K562 (cell line): ENCODE measurements around the gene HSD11B2. TPM values are rescaled to one million over a fixed set of nuclear protein-coding genes. Genes with fewer than 3 reads are reported as not detected.

ENCODE experiments used
- ATAC-seq: fragments of 200-7000 bp; cut with Tn5 transposase; 3 replicates; pipeline ENCODE4 v1.9.1; 2020; ENCODE audit warnings: moderate library complexity
- BruUV-seq: library from RNA; stranded (reverse); fragments of 400-500 nt; replicated peaks from 2 replicates; lab custom pipeline; 2021; lab: Mats Ljungman, UMichigan
- CTCF ChIA-PET: fragments of 300-600 bp; formaldehyde crosslinking; extraction: SDS; loops from one replicate; lab custom pipeline; 2021; ENCODE audit warnings: low intra/inter-chr PET ratio; lab: Yijun Ruan, JAX
- POLR2A ChIA-PET: fragments of 300-600, 350-650 bp; sonication (Branson Sonifier 250); formaldehyde crosslinking; extraction: SDS; loops from one replicate; lab custom pipeline; 2021; ENCODE audit warnings: antibody characterized with exemption, inconsistent platforms; lab: Yijun Ruan, JAX
- DNase-seq, 4 experiments: peaks; one replicate each; pipeline versions ENCODE4 v3.0.0 to v3.0.0-alpha.2; 2011 to 2018; ENCODE audit warnings: low spot score in 3 of 4, mixed read lengths in 3 of 4; ENCODE audit errors: extremely low read depth in 1 of 4
- FAIRE-seq: peaks from 2 replicates; lab custom pipeline; 2011; peaks lifted over from hg19 to GRCh38; lab: Jason Lieb, UNC
- H2AFZ ChIP-seq: 2 replicates; pipeline ENCODE4 v1.6.0; 2011; ENCODE audit warnings: low read depth, low read length, control low read depth, inconsistent platforms
- H3K27ac ChIP-seq: fragments of 200-600 bp; 3 replicates; pipeline ENCODE4 v1.8.0; 2011; ENCODE audit warnings: low read depth, mild to moderate bottlenecking, control low read depth, inconsistent platforms, low read length, moderate library complexity, mixed read lengths; ENCODE audit errors: extremely low read depth
- H3K27me3 ChIP-seq, 2 experiments: fragments of 300-600 bp in 1 of 2; 2 replicates in 1 of 2; 3 replicates in 1 of 2; pipeline versions ENCODE4 v1.6.0 to v1.8.0; 2011; ENCODE audit warnings: inconsistent platforms in 2 of 2, low read length in 2 of 2, mild to moderate bottlenecking in 1 of 2, mixed read lengths in 1 of 2, moderate library complexity in 1 of 2; ENCODE audit not compliant: control insufficient read depth in 2 of 2, insufficient read depth in 2 of 2
- H3K36me3 ChIP-seq: fragments of 300-600 bp; 3 replicates; pipeline ENCODE4 v1.8.0; 2011; ENCODE audit warnings: mild to moderate bottlenecking, low read length, inconsistent platforms; ENCODE audit not compliant: control insufficient read depth, insufficient read depth
- H3K4me1 ChIP-seq, 2 experiments: fragments of 200-600 bp in 1 of 2; replicated peaks in 1 of 2; 2 replicates in 1 of 2; 3 replicates in 1 of 2; pipeline versions ENCODE4 v1.5.1 to v1.8.0; 2011; ENCODE audit warnings: inconsistent platforms in 2 of 2, low read length in 2 of 2, mild to moderate bottlenecking in 1 of 2, mixed read lengths in 1 of 2, moderate library complexity in 1 of 2; ENCODE audit not compliant: control insufficient read depth in 2 of 2, insufficient read depth in 2 of 2
- H3K4me2 ChIP-seq: 2 replicates; pipeline ENCODE4 v1.6.1; 2011; ENCODE audit warnings: low read length, control low read depth, inconsistent platforms, mixed read lengths; ENCODE audit not compliant: insufficient read depth
- H3K4me3 ChIP-seq: fragments of 200-600 bp; sonication (generic), shearing (Covaris generic); 2 replicates; pipeline ENCODE4 v1.5.1; 2016; ENCODE audit warnings: control low read depth, inconsistent platforms
- H3K79me2 ChIP-seq: fragments of 200-600 bp; 3 replicates; pipeline ENCODE4 v1.8.0; 2011; ENCODE audit warnings: low read length, inconsistent platforms; ENCODE audit not compliant: control insufficient read depth, insufficient read depth
- H3K9ac ChIP-seq, 2 experiments: 2 replicates each; pipeline versions ENCODE4 v1.6.0 to v1.6.1; 2011; ENCODE audit warnings: low read depth in 2 of 2, low read length in 2 of 2, control low read depth in 1 of 2, inconsistent platforms in 1 of 2, mild to moderate bottlenecking in 1 of 2, mixed read lengths in 1 of 2; ENCODE audit not compliant: insufficient read depth in 1 of 2
- H3K9me1 ChIP-seq: one replicate; pipeline ENCODE4 v1.6.0; 2011; ENCODE audit warnings: inconsistent platforms, mild to moderate bottlenecking, low read length, moderate library complexity; ENCODE audit not compliant: control insufficient read depth, insufficient read depth
- H3K9me3 ChIP-seq: replicated peaks from 2 replicates; pipeline ENCODE4 v1.5.1; 2011; ENCODE audit warnings: low read depth, low read length, inconsistent platforms; ENCODE audit not compliant: control insufficient read depth, insufficient read depth
- H4K20me1 ChIP-seq: replicated peaks from 2 replicates; pipeline ENCODE4 v1.6.1; 2011; ENCODE audit warnings: low read length, inconsistent platforms, mixed read lengths; ENCODE audit not compliant: control insufficient read depth, insufficient read depth
- CHD2 ChIP-seq: IDR thresholded peaks from 2 replicates; pipeline ENCODE4 v1.6.1; 2011; ENCODE audit warnings: low read depth, low read length
- EGR1 ChIP-seq: fragments of 450-650 bp; conservative IDR thresholded peaks from 2 replicates; pipeline ENCODE4 v1.6.1; 2017; ENCODE audit warnings: mild to moderate bottlenecking
- EP300 ChIP-seq: IDR thresholded peaks from 2 replicates; pipeline ENCODE4 v1.6.1; 2012; ENCODE audit warnings: low read length, improper control_type of control experiment
- ETV5 ChIP-seq: sonication (generic); formaldehyde crosslinking; IDR thresholded peaks from 2 replicates; pipeline ENCODE4 v1.4.0; 2020; ENCODE audit warnings: low read depth, mild to moderate bottlenecking, missing genetic modification reagents
- GABPB1 ChIP-seq: sonication (generic); formaldehyde crosslinking; IDR thresholded peaks from 2 replicates; pipeline ENCODE4 v1.8.0; 2022; ENCODE audit warnings: mild to moderate bottlenecking, missing genetic modification reagents
- HNRNPH1 ChIP-seq: fragments of 200-400 bp; formaldehyde crosslinking; optimal IDR thresholded peaks from 2 replicates; pipeline ENCODE3; 2017; ENCODE audit warnings: low read depth, mild to moderate bottlenecking, low read length, moderate library complexity
- KHSRP ChIP-seq: fragments of 450-650 bp; IDR thresholded peaks from 2 replicates; pipeline ENCODE4 v1.6.1; 2017
- PHB ChIP-seq: fragments of 250-450 bp; sonication (Bioruptor Pico); IDR thresholded peaks from 2 replicates; pipeline ENCODE4 v1.5.0; 2021
- SMC3 ChIP-seq: conservative IDR thresholded peaks from 2 replicates; pipeline ENCODE4 v1.6.1; 2011; ENCODE audit warnings: low read depth, low read length, improper control_type of control experiment; ENCODE audit not compliant: insufficient read depth
- TAF9B ChIP-seq: fragments of 450-650 bp; IDR thresholded peaks from 2 replicates; pipeline ENCODE4 v1.6.1; 2018; ENCODE audit warnings: mild to moderate bottlenecking; ENCODE audit not compliant: partially characterized antibody
- TBP ChIP-seq: optimal IDR thresholded peaks from 2 replicates; pipeline ENCODE3; 2011; ENCODE audit warnings: low read depth, low read length, improper control_type of control experiment
- TFAM ChIP-seq: fragments of 250-450 bp; sonication (Bioruptor Pico); conservative IDR thresholded peaks from 2 replicates; pipeline ENCODE4 v1.5.0; 2021; ENCODE audit warnings: mild to moderate bottlenecking, moderate library complexity
- YY1 ChIP-seq, 3 experiments: IDR thresholded peaks; 2 replicates each; pipeline ENCODE4 v1.6.1; 2011; ENCODE audit warnings: low read length in 2 of 3, mild to moderate bottlenecking in 2 of 3, moderate library complexity in 2 of 3, borderline replicate concordance in 1 of 3, control low read depth in 1 of 3, low read depth in 1 of 3; ENCODE audit not compliant: insufficient read depth in 3 of 3, insufficient replicate concordance in 2 of 3, control insufficient read depth in 1 of 3, insufficient read length in 1 of 3; ENCODE audit errors: extremely low read depth in 1 of 3
- ZNF253 ChIP-seq: fragments of 250-450 bp; sonication (Bioruptor Pico); conservative IDR thresholded peaks from 2 replicates; pipeline ENCODE4 v1.6.1; 2021; ENCODE audit warnings: mild to moderate bottlenecking
- WGBS: fragments of 100-300 bp; shearing (Covaris generic); methylation state at CpG from one replicate; pipeline ENCODE4 v1.1.6; 2016; ENCODE audit warnings: low coverage, mixed read lengths; ENCODE audit not compliant: insufficient coverage; ENCODE audit errors: missing lambda C conversion rate; 5-methylcytosine and 5-hydroxymethylcytosine counted together
- in situ Hi-C: fragments of 300-500 bp; cut with MboI; formaldehyde crosslinking; loops from 4 replicates; pipeline ENCODE4 v1.15.0; 2018; ENCODE audit warnings: inconsistent platforms, mixed read lengths
- intact Hi-C: fragments of 100-400 bp; cut with micrococcal nuclease; formaldehyde crosslinking; loops from 2 replicates; pipeline ENCODE4 v1.14.2; 2022
- polyA plus RNA-seq, 8 experiments: library from polyadenylated mRNA; depleted of rRNA in 4 of 8; stranded (reverse) in 5 of 8; unstranded in 3 of 8; fragments of >200 nt; fragmentation: Nextera tagmentation in 2 of 8; fragmentation: Illumina TruSeq in 1 of 8; extraction: Ambion mirVana in 2 of 8; extraction: Trizol in 1 of 8; gene quantifications; 2 replicates each; pipeline versions ENCODE4 v1.2.1 to v1.2.3, GENCODE V29; 2011 to 2014; ENCODE audit warnings: inconsistent platforms in 1 of 8, missing spikeins in 1 of 8
- total RNA-seq, 7 experiments: library from RNA; depleted of rRNA in 6 of 7; stranded (reverse); fragments of >200 nt in 6 of 7; fragmentation: Illumina TruSeq in 2 of 7; extraction: Trizol in 2 of 7; gene quantifications; 2 replicates each; pipeline versions ENCODE4 v1.2.1 to v1.2.3, GENCODE V29; 2011 to 2021; ENCODE audit warnings: low replicate concordance in 1 of 7
- TF ChIP-seq, protein P1 (sequence below): sonication (generic); formaldehyde crosslinking; IDR thresholded peaks from 2 replicates; pipeline ENCODE4 v1.9.0; 2022; ENCODE audit warnings: mild to moderate bottlenecking, missing genetic modification reagents
- TF ChIP-seq, protein P2 (sequence below), 3 experiments: IDR thresholded peaks in 2 of 3; conservative IDR thresholded peaks in 1 of 3; 2 replicates each; pipeline ENCODE4 v1.5.1; 2011 to 2012; ENCODE audit warnings: low read length in 3 of 3, mild to moderate bottlenecking in 3 of 3, control low read depth in 2 of 3, improper control_type of control experiment in 1 of 3, inconsistent platforms in 1 of 3, low read depth in 1 of 3, mixed read lengths in 1 of 3, moderate library complexity in 1 of 3; ENCODE audit not compliant: insufficient read depth in 2 of 3
- TF ChIP-seq, protein P3 (sequence below), 2 experiments: IDR thresholded peaks; 2 replicates each; pipeline ENCODE4 v1.6.1; 2012; ENCODE audit warnings: improper control_type of control experiment in 2 of 2, low read depth in 2 of 2, low read length in 2 of 2, borderline replicate concordance in 1 of 2

Gene HSD11B2
- total and polyA plus RNA-seq, 9 of the 15 experiments (the other 6 are each of a cell fraction or from before 2014, with no cell fraction given) = 0.08 to 2.0 (median 0.79) TPM

DNA sequence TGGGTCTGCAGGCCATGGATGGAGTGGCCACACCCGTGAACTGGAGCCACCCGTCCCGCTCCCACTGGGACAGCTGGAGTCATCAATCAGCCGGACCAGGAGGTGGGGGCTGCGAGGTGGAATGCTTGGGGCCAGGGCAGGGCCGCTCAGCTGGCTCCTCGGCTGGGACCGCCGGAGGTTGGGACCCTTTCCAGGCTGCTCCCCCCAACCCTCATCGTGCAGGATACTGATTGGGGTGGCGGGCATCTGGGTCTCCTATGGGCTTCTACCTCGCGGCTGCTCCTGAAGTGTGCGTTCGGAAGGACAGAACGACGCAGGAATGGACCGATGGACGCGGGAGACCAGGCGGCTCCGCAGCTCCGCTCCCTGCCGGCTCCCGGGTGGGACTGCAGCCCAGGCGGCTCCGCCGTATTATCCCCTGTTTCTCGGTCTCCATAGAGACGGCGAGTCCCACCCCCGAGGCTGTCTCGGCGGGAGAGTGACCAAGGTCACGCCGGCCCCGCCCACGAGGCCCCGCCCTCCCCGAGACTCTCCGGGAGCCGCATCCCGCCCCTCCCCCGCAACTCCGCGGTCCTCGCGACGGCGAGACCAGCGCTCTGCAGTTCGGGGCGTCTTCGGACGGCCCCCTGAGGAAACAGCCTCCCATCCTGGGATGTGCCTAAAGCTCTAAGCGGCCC lies 37.7 kb upstream of the HSD11B2 start, which contains the start of gene TPPP3:
TSS of gene TPPP3 (minus strand) at position 388 of the 677 bp plus-strand sequence. CDS start 2,387 bp downstream, outside the sequence.
- peak within 1 kb of the TSS; percentile 72 for H3K4me2 ChIP-seq
- peak; percentile 94 to 97 (median 96) for DNase-seq
- BruUV-seq = no TSS peak
- TF ChIP-seq KHSRP (no peak), GABPB1 (0 out of 2 replicates have a peak, but pooled peaks have one; percentile 41), EP300 (no peak), ETV5 (CRISPR knock-in tag) (no peak), CHD2 (peak; percentile 68), HNRNPH1 (no peak), PHB (CRISPR knock-in tag) (no peak), TFAM (CRISPR knock-in tag) (no peak), ZNF253 (CRISPR knock-in tag) (no peak), TBP (peak; percentile 9), YY1 (IDR thresholded peaks at IDR 0.05; ENCODE audit: borderline replicate concordance in 1 of 3, control insufficient read depth in 1 of 3, extremely low read depth in 1 of 3, insufficient read depth in 3 of 3, insufficient read length in 1 of 3, insufficient replicate concordance in 2 of 3, low read depth in 1 of 3, low read length in 2 of 3) (peak in 1 of 3 experiments; percentile 11), EGR1 (peak; percentile 71), TAF9B (no peak), SMC3 (peak; percentile 61; the same call in 1 of the 2 replicates)
- TF ChIP-seq, protein P1, sequence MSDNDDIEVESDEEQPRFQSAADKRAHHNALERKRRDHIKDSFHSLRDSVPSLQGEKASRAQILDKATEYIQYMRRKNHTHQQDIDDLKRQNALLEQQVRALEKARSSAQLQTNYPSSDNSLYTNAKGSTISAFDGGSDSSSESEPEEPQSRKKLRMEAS = peak; percentile 24; the same call in 1 of the 2 replicates
- TF ChIP-seq, protein P2, sequence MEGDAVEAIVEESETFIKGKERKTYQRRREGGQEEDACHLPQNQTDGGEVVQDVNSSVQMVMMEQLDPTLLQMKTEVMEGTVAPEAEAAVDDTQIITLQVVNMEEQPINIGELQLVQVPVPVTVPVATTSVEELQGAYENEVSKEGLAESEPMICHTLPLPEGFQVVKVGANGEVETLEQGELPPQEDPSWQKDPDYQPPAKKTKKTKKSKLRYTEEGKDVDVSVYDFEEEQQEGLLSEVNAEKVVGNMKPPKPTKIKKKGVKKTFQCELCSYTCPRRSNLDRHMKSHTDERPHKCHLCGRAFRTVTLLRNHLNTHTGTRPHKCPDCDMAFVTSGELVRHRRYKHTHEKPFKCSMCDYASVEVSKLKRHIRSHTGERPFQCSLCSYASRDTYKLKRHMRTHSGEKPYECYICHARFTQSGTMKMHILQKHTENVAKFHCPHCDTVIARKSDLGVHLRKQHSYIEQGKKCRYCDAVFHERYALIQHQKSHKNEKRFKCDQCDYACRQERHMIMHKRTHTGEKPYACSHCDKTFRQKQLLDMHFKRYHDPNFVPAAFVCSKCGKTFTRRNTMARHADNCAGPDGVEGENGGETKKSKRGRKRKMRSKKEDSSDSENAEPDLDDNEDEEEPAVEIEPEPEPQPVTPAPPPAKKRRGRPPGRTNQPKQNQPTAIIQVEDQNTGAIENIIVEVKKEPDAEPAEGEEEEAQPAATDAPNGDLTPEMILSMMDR (IDR thresholded peaks at IDR 0.05 in 2 of 3, conservative IDR thresholded peaks at IDR 0.05 in 1 of 3; ENCODE audit: insufficient read depth in 2 of 3, low read depth in 1 of 3, low read length in 3 of 3) = peak; percentile 57 to 84 (median 74)
- TF ChIP-seq, protein P3, sequence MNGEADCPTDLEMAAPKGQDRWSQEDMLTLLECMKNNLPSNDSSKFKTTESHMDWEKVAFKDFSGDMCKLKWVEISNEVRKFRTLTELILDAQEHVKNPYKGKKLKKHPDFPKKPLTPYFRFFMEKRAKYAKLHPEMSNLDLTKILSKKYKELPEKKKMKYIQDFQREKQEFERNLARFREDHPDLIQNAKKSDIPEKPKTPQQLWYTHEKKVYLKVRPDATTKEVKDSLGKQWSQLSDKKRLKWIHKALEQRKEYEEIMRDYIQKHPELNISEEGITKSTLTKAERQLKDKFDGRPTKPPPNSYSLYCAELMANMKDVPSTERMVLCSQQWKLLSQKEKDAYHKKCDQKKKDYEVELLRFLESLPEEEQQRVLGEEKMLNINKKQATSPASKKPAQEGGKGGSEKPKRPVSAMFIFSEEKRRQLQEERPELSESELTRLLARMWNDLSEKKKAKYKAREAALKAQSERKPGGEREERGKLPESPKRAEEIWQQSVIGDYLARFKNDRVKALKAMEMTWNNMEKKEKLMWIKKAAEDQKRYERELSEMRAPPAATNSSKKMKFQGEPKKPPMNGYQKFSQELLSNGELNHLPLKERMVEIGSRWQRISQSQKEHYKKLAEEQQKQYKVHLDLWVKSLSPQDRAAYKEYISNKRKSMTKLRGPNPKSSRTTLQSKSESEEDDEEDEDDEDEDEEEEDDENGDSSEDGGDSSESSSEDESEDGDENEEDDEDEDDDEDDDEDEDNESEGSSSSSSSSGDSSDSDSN (IDR thresholded peaks at IDR 0.05; ENCODE audit: borderline replicate concordance in 1 of 2, low read depth in 2 of 2, low read length in 2 of 2) = 0 out of 4 replicates have a peak, but pooled peaks of 1 of the 2 experiments have one; percentile 22

More for the DNA sequence above, 37.7 kb upstream of the HSD11B2 start, which contains the start of gene TPPP3:
- ChIA-PET POLR2A (interaction anchor here (0.7 to 1.5 kb wide), 4 partner anchors 11 to 371 kb away, joined by 3 read pairs; no protein-coding TSS in a partner anchor), CTCF (interaction anchor here (0.9 kb wide), 1 partner anchor 21 kb away, joined by 5 read pairs; no protein-coding TSS in a partner anchor)
- Histone ChIP-seq H3K4me3 (no peak within 1 kb of the TSS), H2AFZ (peak within 1 kb of the TSS; percentile 84), H3K9me1 (no peaks in the 10 kb centered on the region), H3K27ac (no peak within 1 kb of the TSS), H3K9ac (peak within 1 kb of the TSS in 1 of 2 experiments; percentile 86; a peak in 2 of 4 replicates), H3K9me3 (no peaks in the 10 kb centered on the region), H3K27me3 (peaks cover 5 to 43% of the 10 kb centered on the region in 2 experiments; a peak in 4 of 5 replicates), H4K20me1 (no peaks in the 10 kb centered on the region), H3K79me2 (no peaks in the 10 kb centered on the region), H3K4me1 (peaks cover 19 to 78% of the 10 kb centered on the region in 2 experiments), H3K36me3 (no peaks in the 10 kb centered on the region)
- ATAC-seq (peak; percentile 94), FAIRE-seq (peak; percentile 92)
- 4% methylated on average over 30 of the region's 56 CpGs for WGBS
- in situ Hi-C loops (no loop called here), intact Hi-C loops (loop anchor here (10.0 kb wide), 1 partner anchor 48 kb away; no protein-coding TSS in a partner anchor)
